Keratinocyte (primary cell): ENCODE measurements around the gene PARD3B. TPM values are rescaled to one million over a fixed set of nuclear protein-coding genes. Genes with fewer than 3 reads are reported as not detected.

ENCODE experiments used
- DNase-seq: peaks from one replicate; pipeline ENCODE4 v3.0.0-alpha.2; 2011; ENCODE audit warnings: low read depth, missing footprints, low spot score
- FAIRE-seq: peaks from 2 replicates; lab custom pipeline; 2011; peaks lifted over from hg19 to GRCh38; lab: Jason Lieb, UNC
- H2AFZ ChIP-seq: 2 replicates; pipeline ENCODE4 v1.6.0; 2012; ENCODE audit warnings: low read length, control low read depth, inconsistent platforms; ENCODE audit not compliant: control insufficient read depth
- H3K27ac ChIP-seq: 2 replicates; pipeline ENCODE4 v1.5.1; 2011; ENCODE audit warnings: low read length; ENCODE audit not compliant: control insufficient read depth, insufficient read depth
- H3K27me3 ChIP-seq: 3 replicates; pipeline ENCODE4 v1.6.0; 2011; ENCODE audit warnings: low read length; ENCODE audit not compliant: control insufficient read depth, insufficient read depth; ENCODE audit errors: extremely low read depth
- H3K36me3 ChIP-seq, 2 experiments: 2 replicates in 1 of 2; 3 replicates in 1 of 2; pipeline ENCODE4 v1.5.1; 2011; ENCODE audit warnings: low read length in 2 of 2, mild to moderate bottlenecking in 1 of 2; ENCODE audit not compliant: control insufficient read depth in 2 of 2, insufficient read depth in 2 of 2; ENCODE audit errors: extremely low read depth in 1 of 2
- H3K4me1 ChIP-seq: 3 replicates; pipeline ENCODE4 v1.5.1; 2011; ENCODE audit warnings: low read length; ENCODE audit not compliant: control insufficient read depth, insufficient read depth; ENCODE audit errors: extremely low read depth
- H3K4me2 ChIP-seq: 3 replicates; pipeline ENCODE4 v1.6.0; 2011; ENCODE audit warnings: low read depth, low read length; ENCODE audit not compliant: control insufficient read depth, insufficient read depth; ENCODE audit errors: extremely low read depth
- H3K4me3 ChIP-seq, 3 experiments: fragments of 200-600 bp in 1 of 3; sonication (generic) in 1 of 3; 2 replicates in 2 of 3; 3 replicates in 1 of 3; pipeline ENCODE4 v1.5.1; 2011 to 2016; ENCODE audit warnings: low read length in 3 of 3, mild to moderate bottlenecking in 3 of 3, control low read depth in 2 of 3, inconsistent platforms in 1 of 3, low read depth in 1 of 3, mixed read lengths in 1 of 3, mixed run types in 1 of 3, moderate library complexity in 1 of 3; ENCODE audit not compliant: control insufficient read depth in 2 of 3, insufficient read depth in 2 of 3; ENCODE audit errors: extremely low read depth in 1 of 3
- H3K79me2 ChIP-seq: 2 replicates; pipeline ENCODE4 v1.6.0; 2012; ENCODE audit warnings: low read length; ENCODE audit not compliant: control insufficient read depth, insufficient read depth
- H3K9ac ChIP-seq: 3 replicates; pipeline ENCODE4 v1.6.0; 2011; ENCODE audit warnings: low read length; ENCODE audit not compliant: control insufficient read depth, insufficient read depth; ENCODE audit errors: extremely low read depth
- H3K9me1 ChIP-seq: 3 replicates; pipeline ENCODE4 v1.6.0; 2011; ENCODE audit warnings: low read length; ENCODE audit not compliant: control insufficient read depth, insufficient read depth; ENCODE audit errors: extremely low read depth
- H3K9me3 ChIP-seq: 2 replicates; pipeline ENCODE4 v1.5.1; 2012; ENCODE audit warnings: low read depth, low read length; ENCODE audit not compliant: control insufficient read depth
- H4K20me1 ChIP-seq: 3 replicates; pipeline ENCODE4 v1.6.0; 2011; ENCODE audit warnings: low read length; ENCODE audit not compliant: control insufficient read depth, insufficient read depth; ENCODE audit errors: extremely low read depth
- EZH2 ChIP-seq: IDR thresholded peaks from one replicate; pipeline ENCODE4 v1.6.1; 2012; ENCODE audit warnings: inconsistent platforms, mild to moderate bottlenecking, low read length, moderate library complexity
- dilution Hi-C: fragments of 300-500 bp; cut with MboI; formaldehyde crosslinking; loops from one replicate; pipeline ENCODE4 v1.7.0; 2020; ENCODE audit warnings: low sequenced_read_pairs; ENCODE audit not compliant: extremely low pct_ligation_motif_present
- polyA plus RNA-seq, 5 experiments: library from polyadenylated mRNA; depleted of rRNA in 3 of 5; stranded (reverse) in 3 of 5; stranded (forward) in 1 of 5; unstranded in 1 of 5; fragments of >200 nt; gene quantifications; 1 replicate in 1 of 5; 2 replicates in 3 of 5; 3 replicates in 1 of 5; pipeline versions ENCODE4 v1.2.1 to v1.2.3, GENCODE V29; 2011 to 2012; ENCODE audit warnings: missing spikeins in 2 of 5, low read depth in 1 of 5, low replicate concordance in 1 of 5
- TF ChIP-seq, protein P1 (sequence below), 3 experiments: IDR thresholded peaks in 1 of 3; conservative IDR thresholded peaks in 1 of 3; optimal IDR thresholded peaks in 1 of 3; 2 replicates in 2 of 3; 3 replicates in 1 of 3; pipeline versions ENCODE3 to v1.5.1; 2011; ENCODE audit warnings: low read length in 3 of 3, mild to moderate bottlenecking in 3 of 3, moderate library complexity in 2 of 3, control low read depth in 1 of 3, inconsistent platforms in 1 of 3; ENCODE audit not compliant: insufficient read depth in 2 of 3; ENCODE audit errors: extremely low read depth in 1 of 3

The PARD3B gene
- polyA plus RNA-seq, 1 donor (not counting 4 experiments of a cell fraction or from before 2014, with no cell fraction given): 1.2 TPM

DNA sequence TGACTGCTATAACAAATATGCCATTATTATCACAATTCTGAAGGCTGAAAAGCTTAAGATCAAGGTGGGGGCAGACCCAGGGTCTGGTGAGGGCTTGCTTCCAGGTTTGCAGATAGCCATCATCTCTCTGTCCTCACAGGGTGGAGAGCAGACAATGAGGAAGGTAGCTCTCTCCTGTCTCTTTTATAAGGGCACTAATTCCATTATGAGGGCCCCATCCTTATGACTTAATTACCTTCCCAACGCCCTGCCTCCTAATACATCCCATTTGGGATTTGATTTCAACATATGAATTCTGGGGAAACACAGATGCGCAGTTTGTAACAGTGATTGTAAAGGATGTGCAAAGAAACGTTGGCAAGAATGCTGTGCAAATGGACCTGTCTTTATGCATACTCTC lies 44.8 kb downstream of the PARD3B start:
- Histone ChIP-seq H3K9me1 (no peaks in the 10 kb centered on the region), H3K27ac (no peak overlapping the region), H2AFZ (no peak overlapping the region), H3K9me3 (no peaks in the 10 kb centered on the region), H3K4me1 (no peaks in the 10 kb centered on the region), H3K4me3 (no peak overlapping the region), H3K27me3 (no peaks in the 10 kb centered on the region), H3K4me2 (no peak overlapping the region), H3K79me2 (no peaks in the 10 kb centered on the region), H4K20me1 (no peaks in the 10 kb centered on the region), H3K36me3 (no peaks in the 10 kb centered on the region), H3K9ac (no peak overlapping the region)
- DNase-seq (no peak), FAIRE-seq (no peak)
- no peak for TF ChIP-seq EZH2
- TF ChIP-seq, protein P1, sequence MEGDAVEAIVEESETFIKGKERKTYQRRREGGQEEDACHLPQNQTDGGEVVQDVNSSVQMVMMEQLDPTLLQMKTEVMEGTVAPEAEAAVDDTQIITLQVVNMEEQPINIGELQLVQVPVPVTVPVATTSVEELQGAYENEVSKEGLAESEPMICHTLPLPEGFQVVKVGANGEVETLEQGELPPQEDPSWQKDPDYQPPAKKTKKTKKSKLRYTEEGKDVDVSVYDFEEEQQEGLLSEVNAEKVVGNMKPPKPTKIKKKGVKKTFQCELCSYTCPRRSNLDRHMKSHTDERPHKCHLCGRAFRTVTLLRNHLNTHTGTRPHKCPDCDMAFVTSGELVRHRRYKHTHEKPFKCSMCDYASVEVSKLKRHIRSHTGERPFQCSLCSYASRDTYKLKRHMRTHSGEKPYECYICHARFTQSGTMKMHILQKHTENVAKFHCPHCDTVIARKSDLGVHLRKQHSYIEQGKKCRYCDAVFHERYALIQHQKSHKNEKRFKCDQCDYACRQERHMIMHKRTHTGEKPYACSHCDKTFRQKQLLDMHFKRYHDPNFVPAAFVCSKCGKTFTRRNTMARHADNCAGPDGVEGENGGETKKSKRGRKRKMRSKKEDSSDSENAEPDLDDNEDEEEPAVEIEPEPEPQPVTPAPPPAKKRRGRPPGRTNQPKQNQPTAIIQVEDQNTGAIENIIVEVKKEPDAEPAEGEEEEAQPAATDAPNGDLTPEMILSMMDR (optimal IDR thresholded peaks at IDR 0.05 in 1 of 3, IDR thresholded peaks at IDR 0.05 in 1 of 3, conservative IDR thresholded peaks at IDR 0.05 in 1 of 3; ENCODE audit: extremely low read depth in 1 of 3, insufficient read depth in 2 of 3, low read length in 3 of 3): no peak
- dilution Hi-C loops: no loop called here

DNA sequence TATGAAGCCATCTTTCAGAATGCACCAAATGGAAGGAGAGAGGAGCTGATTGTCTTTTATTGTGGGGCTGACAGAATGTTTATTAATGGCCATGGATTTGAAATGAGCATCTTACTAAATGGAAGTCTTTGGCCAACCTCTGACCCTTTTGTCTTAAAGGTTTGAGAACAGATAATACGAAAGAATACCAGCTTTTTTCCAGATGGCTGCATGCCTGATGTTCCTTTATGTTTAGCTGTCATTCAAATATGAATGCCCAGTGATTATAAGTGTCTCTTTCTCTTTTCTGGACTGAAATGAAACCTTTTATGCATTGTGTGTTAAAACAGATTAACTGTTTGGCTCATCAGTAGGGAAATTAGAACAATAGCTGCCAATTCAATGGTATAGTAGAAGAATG lies 46.0 kb downstream of the PARD3B start:
- Histone ChIP-seq H3K9me3 (no peaks in the 10 kb centered on the region), H3K36me3 (no peaks in the 10 kb centered on the region), H3K79me2 (no peaks in the 10 kb centered on the region), H3K4me3 (no peak overlapping the region), H3K27me3 (no peaks in the 10 kb centered on the region), H2AFZ (no peak overlapping the region), H3K9me1 (no peaks in the 10 kb centered on the region), H3K9ac (no peak overlapping the region), H3K4me2 (no peak overlapping the region), H3K27ac (no peak overlapping the region), H4K20me1 (no peaks in the 10 kb centered on the region), H3K4me1 (no peaks in the 10 kb centered on the region)
- FAIRE-seq (no peak), DNase-seq (no peak)
- dilution Hi-C loops: no loop called here
- TF ChIP-seq EZH2: no peak
- TF ChIP-seq, protein P1 (optimal IDR thresholded peaks at IDR 0.05 in 1 of 3, IDR thresholded peaks at IDR 0.05 in 1 of 3, conservative IDR thresholded peaks at IDR 0.05 in 1 of 3; ENCODE audit: extremely low read depth in 1 of 3, insufficient read depth in 2 of 3, low read length in 3 of 3): no peak
